GM12878 (cell line): ENCODE results near the gene PCDHGA2. TPM values are rescaled to one million over a fixed set of nuclear protein-coding genes. Genes with fewer than 3 reads are reported as not detected.

Experiments used
- polyA plus RNA-seq, 11 experiments: library from polyadenylated mRNA; depleted of rRNA in 4 of 11; unstranded in 6 of 11; stranded (reverse) in 5 of 11; fragments of >200 nt; fragmentation: Nextera tagmentation in 4 of 11; fragmentation: Illumina TruSeq in 1 of 11; extraction: Ambion mirVana in 4 of 11; extraction: Trizol in 1 of 11; gene quantifications; 1 replicate in 1 of 11; 2 replicates in 10 of 11; pipeline versions ENCODE4 v1.2.1 to v1.2.3, GENCODE V29; 2011 to 2016; ENCODE audit warnings: inconsistent platforms in 2 of 11, missing spikeins in 2 of 11, low read depth in 1 of 11
- total RNA-seq, 4 experiments: library from RNA; depleted of rRNA in 3 of 4; stranded (reverse); fragments of >200 nt in 3 of 4; fragmentation: Illumina TruSeq in 1 of 4; extraction: Trizol in 1 of 4; gene quantifications; 2 replicates each; pipeline versions ENCODE4 v1.2.1 to v1.2.3, GENCODE V29; 2013 to 2021

PCDHGA2 gene
- total and polyA plus RNA-seq, 10 of the 15 experiments (the other 5 are each of a cell fraction or from before 2014, with no cell fraction given): 0.03 to 0.11 (median 0.05) TPM; not detected in 4

Other genes with a start within 250 kb of the PCDHGA2 start
Only the 7 nearest of the 38 such genes appear.
- 55.6 and 66.7 TPM in 2 replicates for gene TAF7, start 18.0 kb upstream of the PCDHGA2 start, total RNA-seq (2014; rRNA removed)
- 69.7 and 70.4 TPM in 2 replicates for gene TAF7, start 18.0 kb upstream of the PCDHGA2 start, total RNA-seq (2014; rRNA removed; fragmentation: Illumina TruSeq; extraction: Trizol)
- 61.4 and 63.3 TPM in 2 replicates for gene TAF7, start 18.0 kb upstream of the PCDHGA2 start, total RNA-seq (2021)
- 42.0 and 63.1 TPM in 2 replicates for gene TAF7, start 18.0 kb upstream of the PCDHGA2 start, polyA plus RNA-seq (2011; rRNA removed)
- 77.9 and 100 TPM in 2 replicates for gene TAF7, start 18.0 kb upstream of the PCDHGA2 start, polyA plus RNA-seq (2014; fragmentation: Illumina TruSeq; extraction: Trizol)
- gene TAF7, start 18.0 kb upstream of the PCDHGA2 start, polyA plus RNA-seq (2014; fragmentation: Nextera tagmentation; extraction: Ambion mirVana): 10 to 100 TPM; 43.2 to 69.1 TPM
- gene TAF7, start 18.0 kb upstream of the PCDHGA2 start, polyA plus RNA-seq (2014; rRNA removed): 55.7 and 69.4 TPM in 2 replicates
- 10 to 100 TPM; 79.9 to 88.8 TPM for gene TAF7, start 18.0 kb upstream of the PCDHGA2 start, polyA plus RNA-seq (2016; fragmentation: Nextera tagmentation; extraction: Ambion mirVana)
- gene PCDHGA1, start 8.2 kb upstream of the PCDHGA2 start, total RNA-seq (2014; rRNA removed): 0.22 and 0.51 TPM in 2 replicates
- 0.18 and 0.32 TPM in 2 replicates for gene PCDHGA1, start 8.2 kb upstream of the PCDHGA2 start, total RNA-seq (2014; rRNA removed; fragmentation: Illumina TruSeq; extraction: Trizol)
- gene PCDHGA1, start 8.2 kb upstream of the PCDHGA2 start, total RNA-seq (2021): 0.19 and 0.31 TPM in 2 replicates
- 0.17 and 0.19 TPM in 2 replicates for gene PCDHGA1, start 8.2 kb upstream of the PCDHGA2 start, polyA plus RNA-seq (2011; rRNA removed)
- gene PCDHGA1, start 8.2 kb upstream of the PCDHGA2 start, polyA plus RNA-seq (2014; fragmentation: Illumina TruSeq; extraction: Trizol): 0.18 and 0.25 TPM in 2 replicates
- gene PCDHGA1, start 8.2 kb upstream of the PCDHGA2 start, polyA plus RNA-seq (2014; fragmentation: Nextera tagmentation; extraction: Ambion mirVana): under 1 TPM in 1 of 2 experiments, not detected in 1; 0.02 TPM
- 0.24 and 0.25 TPM in 2 replicates for gene PCDHGA1, start 8.2 kb upstream of the PCDHGA2 start, polyA plus RNA-seq (2014; rRNA removed)
- gene PCDHGA1, start 8.2 kb upstream of the PCDHGA2 start, polyA plus RNA-seq (2016; fragmentation: Nextera tagmentation; extraction: Ambion mirVana): not detected
- 0.05 and 0.11 TPM in 2 replicates for gene PCDHGA3, start 5.1 kb downstream of the PCDHGA2 start, total RNA-seq (2014; rRNA removed)
- gene PCDHGA3, start 5.1 kb downstream of the PCDHGA2 start, total RNA-seq (2014; rRNA removed; fragmentation: Illumina TruSeq; extraction: Trizol): not detected in 2 replicates
- gene PCDHGA3, start 5.1 kb downstream of the PCDHGA2 start, total RNA-seq (2021): 0.08 and 0.10 TPM in 2 replicates
- gene PCDHGA3, start 5.1 kb downstream of the PCDHGA2 start, polyA plus RNA-seq (2011; rRNA removed): 0.04 TPM in 1 of 2 replicates, not detected in the other
- 0.06 TPM in 1 of 2 replicates, not detected in the other for gene PCDHGA3, start 5.1 kb downstream of the PCDHGA2 start, polyA plus RNA-seq (2014; fragmentation: Illumina TruSeq; extraction: Trizol)
- gene PCDHGA3, start 5.1 kb downstream of the PCDHGA2 start, polyA plus RNA-seq (2014; fragmentation: Nextera tagmentation; extraction: Ambion mirVana): not detected
- not detected in 2 replicates for gene PCDHGA3, start 5.1 kb downstream of the PCDHGA2 start, polyA plus RNA-seq (2014; rRNA removed)
- gene PCDHGA3, start 5.1 kb downstream of the PCDHGA2 start, polyA plus RNA-seq (2016; fragmentation: Nextera tagmentation; extraction: Ambion mirVana): under 1 TPM in 1 of 2 experiments, not detected in 1; 0.17 TPM
- 0.06 and 0.11 TPM in 2 replicates for gene PCDHGB1, start 11.3 kb downstream of the PCDHGA2 start, total RNA-seq (2014; rRNA removed)
- gene PCDHGB1, start 11.3 kb downstream of the PCDHGA2 start, total RNA-seq (2014; rRNA removed; fragmentation: Illumina TruSeq; extraction: Trizol): 0.09 and 0.14 TPM in 2 replicates
- 0.16 and 0.21 TPM in 2 replicates for gene PCDHGB1, start 11.3 kb downstream of the PCDHGA2 start, total RNA-seq (2021)
- gene PCDHGB1, start 11.3 kb downstream of the PCDHGA2 start, polyA plus RNA-seq (2011; rRNA removed): 0.19 TPM in 1 of 2 replicates, not detected in the other
- 0.04 TPM in 1 of 2 replicates, not detected in the other for gene PCDHGB1, start 11.3 kb downstream of the PCDHGA2 start, polyA plus RNA-seq (2014; fragmentation: Illumina TruSeq; extraction: Trizol)
- gene PCDHGB1, start 11.3 kb downstream of the PCDHGA2 start, polyA plus RNA-seq (2014; fragmentation: Nextera tagmentation; extraction: Ambion mirVana): not detected
- 0.08 and 0.28 TPM in 2 replicates for gene PCDHGB1, start 11.3 kb downstream of the PCDHGA2 start, polyA plus RNA-seq (2014; rRNA removed)
- under 1 TPM; 0.08 to 0.40 TPM for gene PCDHGB1, start 11.3 kb downstream of the PCDHGA2 start, polyA plus RNA-seq (2016; fragmentation: Nextera tagmentation; extraction: Ambion mirVana)
- gene PCDHGA4, start 16.3 kb downstream of the PCDHGA2 start, total RNA-seq (2014; rRNA removed): 0.11 TPM in 2 replicates
- 0.09 and 0.18 TPM in 2 replicates for gene PCDHGA4, start 16.3 kb downstream of the PCDHGA2 start, total RNA-seq (2014; rRNA removed; fragmentation: Illumina TruSeq; extraction: Trizol)
- 0.13 TPM in 1 of 2 replicates, not detected in the other for gene PCDHGA4, start 16.3 kb downstream of the PCDHGA2 start, total RNA-seq (2021)
- gene PCDHGA4, start 16.3 kb downstream of the PCDHGA2 start, polyA plus RNA-seq (2011; rRNA removed): 0.10 and 0.14 TPM in 2 replicates
- gene PCDHGA4, start 16.3 kb downstream of the PCDHGA2 start, polyA plus RNA-seq (2014; fragmentation: Illumina TruSeq; extraction: Trizol): 0.13 and 0.33 TPM in 2 replicates
- not detected for gene PCDHGA4, start 16.3 kb downstream of the PCDHGA2 start, polyA plus RNA-seq (2014; fragmentation: Nextera tagmentation; extraction: Ambion mirVana)
- gene PCDHGA4, start 16.3 kb downstream of the PCDHGA2 start, polyA plus RNA-seq (2014; rRNA removed): 0.12 and 0.19 TPM in 2 replicates
- under 1 TPM in 1 of 2 experiments, not detected in 1; 0.17 TPM for gene PCDHGA4, start 16.3 kb downstream of the PCDHGA2 start, polyA plus RNA-seq (2016; fragmentation: Nextera tagmentation; extraction: Ambion mirVana)
- 0.11 and 0.38 TPM in 2 replicates for gene PCDHGB2, start 21.2 kb downstream of the PCDHGA2 start, total RNA-seq (2014; rRNA removed)
- 0.28 and 0.31 TPM in 2 replicates for gene PCDHGB2, start 21.2 kb downstream of the PCDHGA2 start, total RNA-seq (2014; rRNA removed; fragmentation: Illumina TruSeq; extraction: Trizol)
- gene PCDHGB2, start 21.2 kb downstream of the PCDHGA2 start, total RNA-seq (2021): 0.16 and 0.38 TPM in 2 replicates
- gene PCDHGB2, start 21.2 kb downstream of the PCDHGA2 start, polyA plus RNA-seq (2011; rRNA removed): 0.20 and 0.27 TPM in 2 replicates
- 0.15 and 0.35 TPM in 2 replicates for gene PCDHGB2, start 21.2 kb downstream of the PCDHGA2 start, polyA plus RNA-seq (2014; fragmentation: Illumina TruSeq; extraction: Trizol)
- gene PCDHGB2, start 21.2 kb downstream of the PCDHGA2 start, polyA plus RNA-seq (2014; fragmentation: Nextera tagmentation; extraction: Ambion mirVana): not detected
- 0.06 and 0.20 TPM in 2 replicates for gene PCDHGB2, start 21.2 kb downstream of the PCDHGA2 start, polyA plus RNA-seq (2014; rRNA removed)
- gene PCDHGB2, start 21.2 kb downstream of the PCDHGA2 start, polyA plus RNA-seq (2016; fragmentation: Nextera tagmentation; extraction: Ambion mirVana): under 1 TPM; 0.14 to 0.24 TPM
- gene PCDHGA5, start 25.4 kb downstream of the PCDHGA2 start, total RNA-seq (2014; rRNA removed): 0.11 and 0.23 TPM in 2 replicates
- gene PCDHGA5, start 25.4 kb downstream of the PCDHGA2 start, total RNA-seq (2014; rRNA removed; fragmentation: Illumina TruSeq; extraction: Trizol): 0.09 and 0.13 TPM in 2 replicates
- 0.13 and 0.23 TPM in 2 replicates for gene PCDHGA5, start 25.4 kb downstream of the PCDHGA2 start, total RNA-seq (2021)
- gene PCDHGA5, start 25.4 kb downstream of the PCDHGA2 start, polyA plus RNA-seq (2011; rRNA removed): 0.18 and 0.20 TPM in 2 replicates
- 0.13 and 0.17 TPM in 2 replicates for gene PCDHGA5, start 25.4 kb downstream of the PCDHGA2 start, polyA plus RNA-seq (2014; fragmentation: Illumina TruSeq; extraction: Trizol)
- not detected for gene PCDHGA5, start 25.4 kb downstream of the PCDHGA2 start, polyA plus RNA-seq (2014; fragmentation: Nextera tagmentation; extraction: Ambion mirVana)
- gene PCDHGA5, start 25.4 kb downstream of the PCDHGA2 start, polyA plus RNA-seq (2014; rRNA removed): 0.05 and 0.10 TPM in 2 replicates
- gene PCDHGA5, start 25.4 kb downstream of the PCDHGA2 start, polyA plus RNA-seq (2016; fragmentation: Nextera tagmentation; extraction: Ambion mirVana): not detected